Measurements from ENCODE around the gene SCD5.

DNA sequence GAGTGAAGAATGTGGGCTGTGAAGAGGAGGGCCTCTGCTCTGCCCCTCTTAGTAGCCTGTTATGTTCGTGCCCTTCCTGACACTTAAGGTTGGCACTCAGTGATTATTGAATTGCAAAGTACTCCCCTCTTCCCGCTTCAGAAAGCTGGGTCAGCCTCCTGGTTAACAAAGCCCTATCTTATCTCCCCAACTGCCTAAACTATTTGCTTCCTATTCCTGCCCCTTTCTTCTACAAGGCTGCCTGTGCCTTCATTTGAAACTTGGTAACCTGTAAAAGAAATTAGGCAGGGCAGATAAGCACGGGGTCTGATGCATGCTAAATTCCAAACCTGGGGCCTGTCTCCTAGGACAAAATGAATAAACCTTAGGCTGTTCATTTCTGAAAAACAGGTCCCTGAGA is 213.7 kb downstream of the SCD5 start:
- TF ChIP-seq, protein P1, sequence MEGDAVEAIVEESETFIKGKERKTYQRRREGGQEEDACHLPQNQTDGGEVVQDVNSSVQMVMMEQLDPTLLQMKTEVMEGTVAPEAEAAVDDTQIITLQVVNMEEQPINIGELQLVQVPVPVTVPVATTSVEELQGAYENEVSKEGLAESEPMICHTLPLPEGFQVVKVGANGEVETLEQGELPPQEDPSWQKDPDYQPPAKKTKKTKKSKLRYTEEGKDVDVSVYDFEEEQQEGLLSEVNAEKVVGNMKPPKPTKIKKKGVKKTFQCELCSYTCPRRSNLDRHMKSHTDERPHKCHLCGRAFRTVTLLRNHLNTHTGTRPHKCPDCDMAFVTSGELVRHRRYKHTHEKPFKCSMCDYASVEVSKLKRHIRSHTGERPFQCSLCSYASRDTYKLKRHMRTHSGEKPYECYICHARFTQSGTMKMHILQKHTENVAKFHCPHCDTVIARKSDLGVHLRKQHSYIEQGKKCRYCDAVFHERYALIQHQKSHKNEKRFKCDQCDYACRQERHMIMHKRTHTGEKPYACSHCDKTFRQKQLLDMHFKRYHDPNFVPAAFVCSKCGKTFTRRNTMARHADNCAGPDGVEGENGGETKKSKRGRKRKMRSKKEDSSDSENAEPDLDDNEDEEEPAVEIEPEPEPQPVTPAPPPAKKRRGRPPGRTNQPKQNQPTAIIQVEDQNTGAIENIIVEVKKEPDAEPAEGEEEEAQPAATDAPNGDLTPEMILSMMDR (IDR thresholded peaks at IDR 0.05): no peak
- TF ChIP-seq POLR2AphosphoS5 (IDR thresholded peaks at IDR 0.05): no peak
- no peak for TF ChIP-seq POLR2A (IDR thresholded peaks at IDR 0.05)

Data from upper lobe of left lung (tissue), 4 donors.